Measurements from ENCODE around the gene CEMIP. TPM values are rescaled to one million over a fixed set of nuclear protein-coding genes. Genes with fewer than 3 reads are reported as not detected.

The CEMIP gene
- total and polyA plus RNA-seq, 3 experiments from 2014 or later: not detected

GRCh38 chr15:80893777-80894176 lies 114.6 kb downstream of the CEMIP start:
- H3K36me3 ChIP-seq (ENCODE audit: insufficient read depth, low read length): no peaks in the 10 kb centered on the region
- H3K27ac ChIP-seq (ENCODE audit: low read depth, low read length): no peak overlapping the region
- no peak for DNase-seq
- no peaks in the 10 kb centered on the region for H3K27me3 ChIP-seq (ENCODE audit: insufficient read depth, low read length, poor library complexity, severe bottlenecking)
- no peaks in the 10 kb centered on the region for H3K4me1 ChIP-seq (ENCODE audit: insufficient read depth, low read length)
- POLR2A ChIA-PET: no interaction called here
- Mint-ChIP-seq H3K4me1 (peaks cover 2 to 7% (median 6%) of the 10 kb centered on the region in 3 donors), H3K4me3 (no peak overlapping the region), H3K36me3 (peaks cover 6 to 18% (median 8%) of the 10 kb centered on the region in 3 donors), H3K27me3 (no peaks in the 10 kb centered on the region), H3K9me3 (peaks cover 0 to 2% (median 0%) of the 10 kb centered on the region in 5 donors), H3K27ac (no peak overlapping the region)
- H3K9me3 ChIP-seq (ENCODE audit: low read length): no peaks in the 10 kb centered on the region
- H3K4me3 ChIP-seq (ENCODE audit: low read length): no peak overlapping the region
- CTCF ChIA-PET: no interaction called here

GRCh38 chr15:80895091-80895490 lies 115.9 kb downstream of the CEMIP start:
- H3K27me3 Mint-ChIP-seq: no peaks in the 10 kb centered on the region
- Histone ChIP-seq H3K4me3 (ENCODE audit: low read length) (no peak overlapping the region), H3K27ac (ENCODE audit: low read depth, low read length) (no peak overlapping the region), H3K4me1 (ENCODE audit: insufficient read depth, low read length) (no peaks in the 10 kb centered on the region), H3K27me3 (ENCODE audit: insufficient read depth, low read length, poor library complexity, severe bottlenecking) (no peaks in the 10 kb centered on the region), H3K36me3 (ENCODE audit: insufficient read depth, low read length) (no peaks in the 10 kb centered on the region), H3K9me3 (ENCODE audit: low read length) (no peaks in the 10 kb centered on the region)
- no peaks in the 10 kb centered on the region for H3K4me1 Mint-ChIP-seq
- DNase-seq: no peak
- peaks cover 8 to 18% (median 12%) of the 10 kb centered on the region in 3 donors for H3K36me3 Mint-ChIP-seq
- ChIA-PET CTCF (no interaction called here), POLR2A (no interaction called here)
- H3K9me3 Mint-ChIP-seq: peaks cover 0 to 2% (median 0%) of the 10 kb centered on the region in 5 donors
- H3K27ac Mint-ChIP-seq: no peak overlapping the region
- no peak overlapping the region for H3K4me3 Mint-ChIP-seq

- H3K4me3 ChIP-seq (ENCODE audit: low read length): no peak overlapping the region
- ChIA-PET CTCF (no interaction called here), POLR2A (no interaction called here)
- no peak overlapping the region for H3K4me3 Mint-ChIP-seq
- no peaks in the 10 kb centered on the region for H3K27me3 ChIP-seq (ENCODE audit: insufficient read depth, low read length, poor library complexity, severe bottlenecking)
- H3K27me3 Mint-ChIP-seq: no peaks in the 10 kb centered on the region
- peaks cover 0 to 2% (median 0%) of the 10 kb centered on the region in 5 donors for H3K9me3 Mint-ChIP-seq
- H3K27ac ChIP-seq (ENCODE audit: low read depth, low read length): no peak overlapping the region
- H3K4me1 ChIP-seq (ENCODE audit: insufficient read depth, low read length): no peaks in the 10 kb centered on the region
- H3K36me3 Mint-ChIP-seq: peaks cover 8 to 18% (median 12%) of the 10 kb centered on the region in 3 donors
- H3K27ac Mint-ChIP-seq: no peak overlapping the region
- H3K9me3 ChIP-seq (ENCODE audit: low read length): no peaks in the 10 kb centered on the region
- no peaks in the 10 kb centered on the region for H3K36me3 ChIP-seq (ENCODE audit: insufficient read depth, low read length)
- no peaks in the 10 kb centered on the region for H3K4me1 Mint-ChIP-seq
- no peak for DNase-seq
Measured at GRCh38 chr15:80895965-80896364, 116.8 kb downstream of the CEMIP start.

- no peak overlapping the region for H3K4me3 Mint-ChIP-seq
- CTCF ChIA-PET: no interaction called here
- peaks cover 0 to 2% (median 0%) of the 10 kb centered on the region in 5 donors for H3K9me3 Mint-ChIP-seq
Measured at GRCh38 chr15:80898040-80898439, 118.9 kb downstream of the CEMIP start.

GRCh38 chr15:80902298-80902801 lies 123.2 kb downstream of the CEMIP start:
- no peaks in the 10 kb centered on the region for H3K27me3 ChIP-seq (ENCODE audit: insufficient read depth, low read length, poor library complexity, severe bottlenecking)
- Mint-ChIP-seq H3K4me1 (no peaks in the 10 kb centered on the region), H3K9me3 (no peaks in the 10 kb centered on the region), H3K27ac (no peak overlapping the region), H3K36me3 (peaks cover 9 to 19% (median 14%) of the 10 kb centered on the region in 3 donors), H3K27me3 (no peaks in the 10 kb centered on the region), H3K4me3 (no peak overlapping the region)
- no peaks in the 10 kb centered on the region for H3K36me3 ChIP-seq (ENCODE audit: insufficient read depth, low read length)
- no peak overlapping the region for H3K27ac ChIP-seq (ENCODE audit: low read depth, low read length)
- ChIA-PET POLR2A (no interaction called here), CTCF (no interaction called here)
- H3K4me3 ChIP-seq (ENCODE audit: low read length): no peak overlapping the region
- DNase-seq: no peak
- H3K4me1 ChIP-seq (ENCODE audit: insufficient read depth, low read length): no peaks in the 10 kb centered on the region
- no peaks in the 10 kb centered on the region for H3K9me3 ChIP-seq (ENCODE audit: low read length)

More at GRCh38 chr15:80898040-80898439, 118.9 kb downstream of the CEMIP start:
- Histone ChIP-seq H3K9me3 (ENCODE audit: low read length) (no peaks in the 10 kb centered on the region), H3K4me1 (ENCODE audit: insufficient read depth, low read length) (no peaks in the 10 kb centered on the region), H3K27me3 (ENCODE audit: insufficient read depth, low read length, poor library complexity, severe bottlenecking) (no peaks in the 10 kb centered on the region), H3K4me3 (ENCODE audit: low read length) (no peak overlapping the region), H3K27ac (ENCODE audit: low read depth, low read length) (no peak overlapping the region), H3K36me3 (ENCODE audit: insufficient read depth, low read length) (no peaks in the 10 kb centered on the region)
- no peak for DNase-seq
- H3K27me3 Mint-ChIP-seq: no peaks in the 10 kb centered on the region
- peaks cover 8 to 19% (median 13%) of the 10 kb centered on the region in 3 donors for H3K36me3 Mint-ChIP-seq
- H3K4me1 Mint-ChIP-seq: no peaks in the 10 kb centered on the region
- POLR2A ChIA-PET: no interaction called here
- no peak overlapping the region for H3K27ac Mint-ChIP-seq

GRCh38 chr15:80904998-80905397 lies 125.8 kb downstream of the CEMIP start:
- Mint-ChIP-seq H3K27ac (peak overlapping the region in 1 of 8 donors; percentile 11), H3K4me3 (no peak overlapping the region), H3K9me3 (no peaks in the 10 kb centered on the region), H3K36me3 (peaks cover 20 to 28% (median 25%) of the 10 kb centered on the region in 3 donors), H3K27me3 (no peaks in the 10 kb centered on the region), H3K4me1 (no peaks in the 10 kb centered on the region)
- Histone ChIP-seq H3K4me3 (ENCODE audit: low read length) (no peak overlapping the region), H3K4me1 (ENCODE audit: insufficient read depth, low read length) (no peaks in the 10 kb centered on the region), H3K9me3 (ENCODE audit: low read length) (no peaks in the 10 kb centered on the region), H3K27ac (ENCODE audit: low read depth, low read length) (no peak overlapping the region), H3K36me3 (ENCODE audit: insufficient read depth, low read length) (no peaks in the 10 kb centered on the region), H3K27me3 (ENCODE audit: insufficient read depth, low read length, poor library complexity, severe bottlenecking) (no peaks in the 10 kb centered on the region)
- CTCF ChIA-PET: no interaction called here
- no peak for DNase-seq
- POLR2A ChIA-PET: no interaction called here

GRCh38 chr15:80906159-80906766 lies 127.1 kb downstream of the CEMIP start:
- peaks cover 31 to 34% (median 34%) of the 10 kb centered on the region in 3 donors for H3K36me3 Mint-ChIP-seq
- no peak overlapping the region for H3K27ac Mint-ChIP-seq
- no peaks in the 10 kb centered on the region for H3K4me1 ChIP-seq (ENCODE audit: insufficient read depth, low read length)
- ChIA-PET POLR2A (no interaction called here), CTCF (no interaction called here)
- DNase-seq: no peak
- H3K9me3 Mint-ChIP-seq: no peaks in the 10 kb centered on the region
- H3K36me3 ChIP-seq (ENCODE audit: insufficient read depth, low read length): no peaks in the 10 kb centered on the region
- H3K4me1 Mint-ChIP-seq: no peaks in the 10 kb centered on the region
- H3K4me3 ChIP-seq (ENCODE audit: low read length): no peak overlapping the region
- H3K9me3 ChIP-seq (ENCODE audit: low read length): no peaks in the 10 kb centered on the region
- no peaks in the 10 kb centered on the region for H3K27me3 Mint-ChIP-seq
- no peak overlapping the region for H3K4me3 Mint-ChIP-seq
- H3K27me3 ChIP-seq (ENCODE audit: insufficient read depth, low read length, poor library complexity, severe bottlenecking): no peaks in the 10 kb centered on the region
- no peak overlapping the region for H3K27ac ChIP-seq (ENCODE audit: low read depth, low read length)

- Histone ChIP-seq H3K27me3 (ENCODE audit: insufficient read depth, low read length, poor library complexity, severe bottlenecking) (no peaks in the 10 kb centered on the region), H3K27ac (ENCODE audit: low read depth, low read length) (no peak overlapping the region), H3K36me3 (ENCODE audit: insufficient read depth, low read length) (no peaks in the 10 kb centered on the region), H3K4me1 (ENCODE audit: insufficient read depth, low read length) (no peaks in the 10 kb centered on the region), H3K9me3 (ENCODE audit: low read length) (no peaks in the 10 kb centered on the region), H3K4me3 (ENCODE audit: low read length) (no peak overlapping the region)
- H3K4me1 Mint-ChIP-seq: no peaks in the 10 kb centered on the region
- H3K36me3 Mint-ChIP-seq: peaks cover 22 to 25% (median 22%) of the 10 kb centered on the region in 3 donors
- H3K27ac Mint-ChIP-seq: no peak overlapping the region
- H3K9me3 Mint-ChIP-seq: no peaks in the 10 kb centered on the region
- CTCF ChIA-PET: no interaction called here
- POLR2A ChIA-PET: no interaction called here
- DNase-seq: no peak
- no peaks in the 10 kb centered on the region for H3K27me3 Mint-ChIP-seq
- no peak overlapping the region for H3K4me3 Mint-ChIP-seq
Measured at GRCh38 chr15:80911821-80912220, 132.7 kb downstream of the CEMIP start.

All from CD8-positive, alpha-beta memory T cell (primary cell).